Activated naive CD8-positive, alpha-beta T cell treated with anti-CD3 and anti-CD28 coated beads, Interleukin-2, amount 10 ng/mL, durations not matched to agents 7 days and 5 days (primary cell): ENCODE results near the gene MUC21. TPM values are rescaled to one million over a fixed set of nuclear protein-coding genes. Genes with fewer than 3 reads are reported as not detected.

Source experiments
- ATAC-seq: fragments of 150-1000 bp; cut with Tn5 transposase; one replicate; pipeline ENCODE4 v1.10.0; 2021; ENCODE audit warnings: low read depth, moderate library complexity
- POLR2A ChIA-PET: fragments of 350-600 bp; sonication (Branson Sonifier 250); formaldehyde crosslinking; loops from one replicate; lab custom pipeline; 2021; ENCODE audit warnings: antibody characterized with exemption; lab: Charles Lee
- DNase-seq: peaks from one replicate; pipeline ENCODE4 v3.0.0; 2021
- H3K27ac Mint-ChIP-seq: one replicate; pipeline ENCODE4 v1.8.0; 2022; ENCODE audit warnings: mild to moderate bottlenecking, mixed read lengths
- H3K27me3 Mint-ChIP-seq: one replicate; pipeline ENCODE4 v1.8.0; 2022; ENCODE audit warnings: mild to moderate bottlenecking, moderate library complexity, mixed read lengths
- H3K36me3 Mint-ChIP-seq: one replicate; pipeline ENCODE4 v1.8.0; 2021; ENCODE audit warnings: mild to moderate bottlenecking, mixed read lengths
- H3K4me1 Mint-ChIP-seq: one replicate; pipeline ENCODE4 v1.8.0; 2021; ENCODE audit warnings: mixed read lengths
- H3K4me3 Mint-ChIP-seq: one replicate; pipeline ENCODE4 v1.8.0; 2022; ENCODE audit warnings: mild to moderate bottlenecking, moderate library complexity, mixed read lengths
- H3K9me3 Mint-ChIP-seq: one replicate; pipeline ENCODE4 v1.8.0; 2021; ENCODE audit warnings: mixed read lengths
- total RNA-seq, 2 experiments: library from RNA; stranded (reverse); gene quantifications; one replicate each; pipeline ENCODE4 v1.2.3, GENCODE V29; 2021

MUC21 gene
- total RNA-seq, 2 experiments from 2014 or later = not detected

GRCh38 chr6:31033075-31033474, 49.6 kb downstream of the MUC21 start:
- peaks cover 2% of the 10 kb centered on the region for H3K4me1 Mint-ChIP-seq
- H3K4me3 Mint-ChIP-seq = no peak overlapping the region
- DNase-seq (no peak), ATAC-seq (no peak)
- H3K27me3 Mint-ChIP-seq = peaks cover 23% of the 10 kb centered on the region
- no peaks in the 10 kb centered on the region for H3K9me3 Mint-ChIP-seq
- POLR2A ChIA-PET = no interaction called here
- H3K27ac Mint-ChIP-seq = no peak overlapping the region
- no peaks in the 10 kb centered on the region for H3K36me3 Mint-ChIP-seq

- no peaks in the 10 kb centered on the region for H3K4me1 Mint-ChIP-seq
- H3K27ac Mint-ChIP-seq = no peak overlapping the region
- H3K27me3 Mint-ChIP-seq = peaks cover 25% of the 10 kb centered on the region
- no peaks in the 10 kb centered on the region for H3K9me3 Mint-ChIP-seq
- ATAC-seq (no peak), DNase-seq (no peak)
- H3K4me3 Mint-ChIP-seq = no peak overlapping the region
- POLR2A ChIA-PET = no interaction called here
- H3K36me3 Mint-ChIP-seq = no peaks in the 10 kb centered on the region
Observed at GRCh38 chr6:31035862-31036497, 52.5 kb downstream of the MUC21 start.

GRCh38 chr6:31037169-31037568, 53.7 kb downstream of the MUC21 start:
- Mint-ChIP-seq H3K27me3 (peaks cover 22% of the 10 kb centered on the region), H3K4me1 (no peaks in the 10 kb centered on the region), H3K9me3 (no peaks in the 10 kb centered on the region), H3K36me3 (no peaks in the 10 kb centered on the region), H3K4me3 (no peak overlapping the region), H3K27ac (no peak overlapping the region)
- POLR2A ChIA-PET = no interaction called here
- DNase-seq = no peak
- ATAC-seq = no peak

- ATAC-seq = no peak
- Mint-ChIP-seq H3K27me3 (peaks cover 20% of the 10 kb centered on the region), H3K4me3 (no peak overlapping the region), H3K27ac (no peak overlapping the region), H3K9me3 (no peaks in the 10 kb centered on the region), H3K4me1 (no peaks in the 10 kb centered on the region), H3K36me3 (no peaks in the 10 kb centered on the region)
- DNase-seq = no peak
- POLR2A ChIA-PET = no interaction called here
Observed at GRCh38 chr6:31037682-31038081, 54.2 kb downstream of the MUC21 start.

GRCh38 chr6:31038559-31038958, 55.0 kb downstream of the MUC21 start:
- peaks cover 4% of the 10 kb centered on the region for H3K4me1 Mint-ChIP-seq
- ATAC-seq (no peak), DNase-seq (no peak)
- no peak overlapping the region for H3K4me3 Mint-ChIP-seq
- no peaks in the 10 kb centered on the region for H3K9me3 Mint-ChIP-seq
- POLR2A ChIA-PET = no interaction called here
- H3K27me3 Mint-ChIP-seq = peaks cover 12% of the 10 kb centered on the region
- H3K36me3 Mint-ChIP-seq = no peaks in the 10 kb centered on the region
- no peak overlapping the region for H3K27ac Mint-ChIP-seq

Other genes with a start within 250 kb of the MUC21 start
- 100 to 1,000 TPM; 261 to 271 TPM for gene FLOT1, start 241.0 kb upstream of the MUC21 start, total RNA-seq
- 10 to 100 TPM; 49.1 to 52.7 TPM for gene IER3, start 239.2 kb upstream of the MUC21 start, total RNA-seq
- 10 to 100 TPM; 10.9 to 11.3 TPM for gene DDR1, start 99.2 kb upstream of the MUC21 start, total RNA-seq
- gene GTF2H4, start 75.5 kb upstream of the MUC21 start, total RNA-seq = 10 to 100 TPM; 26.7 to 36.2 TPM
- 10 to 100 TPM; 38.0 to 43.1 TPM for gene VARS2, start 69.5 kb upstream of the MUC21 start, total RNA-seq
- not detected for gene SFTA2, start 51.5 kb upstream of the MUC21 start, total RNA-seq
- gene MUCL3, start 42.7 kb upstream of the MUC21 start, total RNA-seq = not detected
- not detected for gene MUC22, start 26.8 kb downstream of the MUC21 start, total RNA-seq
- gene C6orf15, start 128.9 kb downstream of the MUC21 start, total RNA-seq = not detected
- gene PSORS1C1, start 131.1 kb downstream of the MUC21 start, total RNA-seq = not detected
- gene CDSN, start 136.7 kb downstream of the MUC21 start, total RNA-seq = not detected
- not detected for gene PSORS1C2, start 155.3 kb downstream of the MUC21 start, total RNA-seq
- gene CCHCR1, start 174.1 kb downstream of the MUC21 start, total RNA-seq = 10 to 100 TPM; 52.5 to 57.7 TPM
- gene TCF19, start 174.9 kb downstream of the MUC21 start, total RNA-seq = 10 to 100 TPM; 81.0 to 83.3 TPM
- under 1 TPM; 0.22 to 0.34 TPM for gene POU5F1, start 187.0 kb downstream of the MUC21 start, total RNA-seq